ENCODE measurements around the gene CLEC12A.
"Not testable (repeated sequence)": the region's sequence is repeated elsewhere in the genome, so short reads cannot be mapped to it uniquely, and the experiment has no call there.

Gene CLEC12A

DNA sequence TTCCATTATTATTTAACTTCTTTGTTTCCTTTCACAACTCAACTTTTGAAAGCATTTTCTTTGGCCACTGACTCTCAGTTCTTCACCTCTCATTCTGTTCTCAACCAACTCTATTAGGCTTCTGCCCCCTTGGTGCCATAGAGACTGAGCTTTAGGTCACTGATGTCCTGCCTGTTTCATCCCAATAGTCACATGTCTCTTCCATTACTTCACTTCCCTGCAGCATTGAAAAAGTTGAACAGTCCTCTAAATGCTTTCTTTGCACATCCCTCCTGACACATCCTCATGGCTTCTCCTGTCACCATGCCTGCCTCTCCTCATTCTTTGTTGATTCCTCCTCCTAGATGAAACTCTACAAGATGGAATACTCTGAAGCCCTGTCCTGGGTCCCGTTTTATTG is 2.7 kb downstream of the CLEC12A start:
- no peak for DNase-seq

DNA sequence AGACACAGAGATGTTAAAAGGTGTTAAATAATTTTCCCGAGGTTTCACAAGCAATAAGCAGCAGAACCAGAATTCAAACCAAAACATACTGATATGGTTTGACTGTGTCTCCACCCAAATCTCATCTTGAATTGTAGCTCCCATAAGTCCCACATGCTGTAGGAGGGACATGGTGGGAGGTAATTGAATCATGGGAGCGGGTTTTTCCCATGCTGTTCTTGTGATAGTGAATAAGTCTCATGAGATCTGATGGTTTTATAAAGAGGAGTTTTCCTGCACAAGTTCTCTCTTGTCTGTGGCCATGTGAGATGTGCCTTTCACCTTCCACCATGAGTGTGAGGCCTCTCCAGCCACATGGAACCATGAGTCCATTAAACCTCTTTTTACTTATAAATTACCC is 3.5 kb downstream of the CLEC12A start:
- DNase-seq = not testable (repeated sequence)

DNA sequence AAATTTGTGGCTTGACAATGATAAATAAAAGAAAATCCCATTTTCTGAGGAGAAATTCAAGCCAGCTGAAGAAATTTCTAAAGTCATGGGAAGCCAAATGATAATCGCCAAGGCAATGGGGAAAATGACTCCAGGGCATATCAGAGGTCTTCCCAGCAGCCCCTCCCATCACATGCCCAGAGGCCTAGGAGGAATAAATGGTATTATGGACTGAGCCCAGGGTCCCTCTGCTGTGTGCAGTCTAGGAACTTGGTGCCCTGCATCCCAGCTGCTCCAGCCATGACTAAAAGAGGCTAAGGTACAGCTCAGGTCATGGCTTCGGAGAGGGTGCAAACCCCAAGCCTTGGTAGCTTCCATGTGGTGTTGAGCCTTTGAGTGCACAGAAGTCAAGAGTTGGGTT is 4.4 kb downstream of the CLEC12A start:
- no peak for DNase-seq

DNA sequence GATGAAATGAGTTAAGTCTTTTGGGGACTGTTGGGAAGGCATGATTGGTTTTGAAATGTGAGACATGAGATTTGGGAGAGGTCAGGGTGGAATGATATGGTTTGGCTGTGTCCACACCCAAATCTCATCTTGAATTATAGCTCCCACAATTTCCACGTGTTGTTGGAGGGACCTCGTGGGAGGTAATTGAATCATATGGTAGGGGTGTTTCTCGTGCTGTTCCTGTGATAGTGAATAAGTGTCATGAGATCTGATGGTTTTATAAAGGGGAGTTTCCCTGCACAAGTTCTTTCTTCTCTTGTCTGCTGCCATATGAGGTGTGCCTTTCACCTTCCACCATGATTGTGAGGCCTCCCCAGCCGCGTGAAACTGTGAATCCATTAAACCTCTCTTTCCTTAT is 5.4 kb downstream of the CLEC12A start:
- DNase-seq = not testable (repeated sequence)

DNA sequence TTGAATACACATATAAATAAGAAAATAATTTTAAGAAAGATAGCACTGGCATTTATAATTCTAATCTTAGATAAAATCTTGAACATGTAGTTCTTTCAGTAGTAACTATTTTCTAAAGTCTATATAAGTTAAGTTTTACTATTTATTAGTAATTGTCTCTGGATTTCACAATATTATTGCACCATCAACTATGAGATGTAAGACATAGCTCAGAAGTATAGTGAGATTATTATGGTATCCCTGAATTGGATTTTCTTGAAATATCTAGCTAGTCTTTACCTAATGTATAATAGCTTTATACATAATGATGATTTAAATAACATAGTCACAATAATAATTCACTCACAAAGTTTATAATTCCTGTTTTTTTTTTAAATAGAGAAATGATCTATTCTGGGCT is 6.7 kb downstream of the CLEC12A start:
- DNase-seq = no peak

DNA sequence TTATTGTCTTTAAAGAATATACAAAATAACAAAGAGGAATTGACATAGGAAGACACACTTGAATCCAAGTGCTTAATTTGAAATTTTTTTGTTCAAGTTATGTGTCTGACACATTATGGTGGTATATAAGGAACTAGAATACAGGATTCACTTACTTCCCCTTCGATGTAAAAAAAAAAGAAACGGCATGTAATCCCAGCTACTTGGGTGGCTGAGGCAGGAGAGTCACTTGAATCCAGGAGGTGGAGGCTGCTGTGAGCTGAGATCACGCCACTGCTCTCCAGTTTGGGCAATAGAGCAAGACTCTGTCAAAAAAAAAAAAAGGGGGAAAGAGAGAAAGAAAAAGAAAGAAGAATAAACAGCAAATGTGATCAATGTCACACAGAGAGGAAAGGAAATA is 8.9 kb downstream of the CLEC12A start:
- DNase-seq = no peak

DNA sequence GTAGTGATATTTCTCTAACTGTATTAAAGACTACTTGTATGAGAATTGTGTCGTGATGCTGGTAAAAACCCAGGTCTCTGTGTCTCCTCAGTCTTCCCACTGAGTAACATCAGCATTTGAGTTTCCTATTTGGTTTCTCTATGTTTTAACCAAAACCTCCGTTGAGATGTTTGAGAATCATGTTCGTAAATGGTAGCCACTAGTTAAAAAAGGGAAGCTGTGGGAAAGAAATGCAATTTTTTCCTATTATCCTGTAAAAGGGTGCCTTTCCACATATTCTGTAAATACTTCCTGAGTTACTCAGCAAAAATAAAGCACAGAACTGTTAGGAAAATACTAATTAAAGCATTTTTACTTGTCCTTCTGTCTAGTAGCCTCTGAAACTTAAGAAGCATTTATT is 20.7 kb downstream of the CLEC12A start:
- DNase-seq = no peak

DNA sequence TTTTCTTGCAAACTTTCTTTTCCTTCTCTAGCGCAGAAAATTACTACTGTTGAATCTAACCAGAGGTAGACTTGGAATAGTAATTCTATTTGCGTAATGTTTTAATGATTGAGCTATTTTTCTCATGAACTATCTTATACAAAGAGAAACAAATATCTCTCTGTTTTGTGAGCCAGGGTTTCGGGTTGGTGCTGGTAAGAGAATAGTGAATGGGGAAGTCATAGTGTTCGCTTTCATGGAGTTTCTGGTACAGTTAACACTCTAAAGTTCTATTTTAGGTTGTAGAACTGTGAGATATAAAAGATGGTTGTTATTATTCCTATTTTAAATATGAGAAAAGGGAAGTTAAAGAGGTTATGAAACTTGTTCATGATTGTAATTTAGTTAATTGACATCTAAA is 21.1 kb downstream of the CLEC12A start:
- no peak for DNase-seq

DNA sequence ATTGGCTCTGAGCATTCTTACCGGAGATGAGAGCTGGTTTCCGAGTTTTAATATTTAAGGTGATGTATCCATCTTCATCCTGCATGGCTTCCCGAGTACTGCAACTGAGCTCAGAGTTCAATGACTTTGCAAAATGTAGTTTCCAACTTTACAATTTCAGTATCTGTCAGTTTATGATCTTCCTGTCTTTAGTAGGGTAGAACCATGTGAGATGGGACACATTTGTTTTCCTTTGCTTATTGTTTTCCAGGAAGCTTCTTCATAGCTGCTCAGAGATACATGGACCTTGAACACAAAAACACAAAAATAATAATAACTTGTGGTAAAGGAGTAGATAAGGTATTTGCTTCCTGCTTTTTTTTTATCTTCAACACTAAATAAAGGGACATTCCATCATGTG is 27.8 kb downstream of the CLEC12A start, which contains the start of gene CLEC1B:
CLEC1B (minus strand) TSS at position 106 of the 400 bp plus-strand sequence; CDS start at position 85, 21 bp downstream.
- no peak for DNase-seq

DNA sequence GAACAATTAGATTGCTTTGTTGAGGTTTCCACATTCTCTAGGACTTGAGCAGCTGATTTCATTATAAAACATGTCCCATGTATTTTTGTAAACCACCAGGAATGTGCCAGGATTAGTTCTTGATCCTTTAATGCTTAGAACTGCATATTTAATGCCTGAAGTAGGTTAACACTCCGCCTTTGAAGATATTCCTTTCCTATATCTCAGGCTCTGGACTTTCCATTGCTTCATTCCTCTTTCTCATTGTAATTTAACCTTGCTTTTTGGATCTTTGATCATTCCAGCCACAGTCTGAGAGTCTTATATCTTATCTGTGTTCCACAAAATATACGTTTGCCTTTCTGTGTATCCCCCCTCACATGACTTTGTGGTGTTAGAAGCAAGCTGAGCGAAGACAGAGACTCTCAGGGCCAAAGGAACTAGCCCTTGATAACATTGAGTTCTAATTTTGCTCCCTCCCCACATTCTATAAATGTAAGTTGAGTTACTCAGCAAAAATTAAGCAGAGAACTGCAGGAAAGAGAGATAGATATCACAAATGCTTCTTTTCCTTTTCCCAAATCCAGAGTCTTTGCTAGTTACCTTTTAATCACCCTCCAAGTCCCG is 30.1 kb downstream of the CLEC12A start:
- DNase-seq = no peak

DNA sequence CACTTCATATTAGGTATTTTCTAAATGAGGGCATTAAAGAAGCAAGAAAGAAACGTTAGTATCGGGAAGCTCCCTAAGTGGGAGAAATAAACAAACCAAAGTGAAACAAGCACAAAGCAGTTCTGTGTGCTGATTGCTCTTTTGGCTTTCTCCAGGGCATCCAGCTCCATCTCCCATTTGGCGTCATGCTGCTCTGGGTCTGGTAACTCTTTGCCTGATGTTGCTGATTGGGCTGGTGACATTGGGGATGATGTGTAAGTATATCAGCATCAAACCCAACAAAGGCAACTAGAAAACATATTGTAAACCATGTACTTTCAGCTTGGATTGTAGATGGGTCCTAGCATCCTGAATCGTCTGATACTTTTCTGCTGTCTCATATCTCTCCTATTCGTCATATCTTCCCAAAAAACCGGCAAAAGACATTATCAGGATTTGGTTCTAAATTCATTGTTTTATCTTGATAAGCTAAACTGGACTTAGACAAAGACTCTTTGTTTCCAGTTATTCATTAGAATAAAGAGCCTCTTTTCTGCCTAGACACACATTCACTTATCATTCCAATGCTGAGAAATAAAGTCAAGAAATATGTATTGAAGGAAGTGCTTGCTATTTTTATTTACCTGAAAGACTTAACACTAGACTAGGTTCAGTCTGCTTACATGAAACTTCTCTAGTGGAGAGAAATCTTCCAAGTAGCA is 41.6 kb downstream of the CLEC12A start:
- no peak for DNase-seq

DNA sequence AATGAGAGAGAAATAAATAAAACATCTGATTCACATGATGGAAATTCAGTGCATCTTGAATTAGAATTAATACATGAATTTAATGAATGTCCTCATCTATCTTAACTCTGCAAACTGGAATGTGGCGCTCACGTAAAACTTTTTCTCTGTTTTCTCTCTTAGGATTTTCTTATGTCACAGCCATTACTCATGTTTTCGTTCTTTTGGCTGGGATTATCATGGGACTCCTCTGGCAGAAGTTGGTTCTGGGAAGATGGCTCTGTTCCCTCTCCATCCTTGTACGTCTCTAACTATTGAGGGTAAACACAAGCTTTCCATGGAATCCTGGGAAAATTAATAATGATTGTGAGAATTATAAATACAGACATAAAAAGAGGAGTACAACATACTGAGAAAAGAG is 44.2 kb downstream of the CLEC12A start:
- DNase-seq = no peak

DNA sequence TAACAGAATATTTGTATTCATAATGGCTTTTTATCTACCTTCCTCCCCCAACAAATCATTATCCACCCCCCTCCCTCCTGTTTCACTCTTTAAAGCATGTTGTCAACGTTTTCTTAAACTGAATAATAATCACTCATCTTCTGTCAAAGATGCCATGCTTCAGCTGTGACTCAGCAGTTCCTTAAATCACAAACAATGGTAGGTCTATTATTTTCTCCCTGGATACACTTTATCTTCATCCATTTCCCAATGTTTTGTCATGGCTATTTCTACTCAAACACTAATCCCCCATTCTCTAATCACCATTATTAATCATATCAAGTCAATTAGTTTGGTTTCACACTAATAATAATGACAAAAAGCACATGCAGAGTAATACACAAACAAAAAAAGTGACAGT is 45.7 kb downstream of the CLEC12A start:
- no peak for DNase-seq

DNA sequence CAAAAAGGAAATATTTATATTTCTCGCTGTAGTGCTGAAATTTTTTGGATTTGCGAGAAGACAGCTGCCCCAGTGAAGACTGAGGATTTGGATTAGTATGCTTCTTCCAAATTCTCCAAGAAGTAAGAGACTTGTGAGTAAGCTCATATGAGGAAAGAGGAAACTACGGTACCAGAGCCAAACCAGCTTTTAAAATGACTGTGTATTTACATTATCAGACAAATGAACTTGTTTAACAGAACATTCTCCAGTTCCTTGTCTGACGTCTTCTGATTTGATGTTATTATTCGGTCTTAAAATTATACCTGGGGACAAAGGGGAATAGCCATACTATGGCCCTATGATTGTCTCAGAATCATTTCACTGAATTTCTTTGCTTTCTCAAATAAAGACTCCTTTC is 47.2 kb downstream of the CLEC12A start:
- DNase-seq = no peak

DNA sequence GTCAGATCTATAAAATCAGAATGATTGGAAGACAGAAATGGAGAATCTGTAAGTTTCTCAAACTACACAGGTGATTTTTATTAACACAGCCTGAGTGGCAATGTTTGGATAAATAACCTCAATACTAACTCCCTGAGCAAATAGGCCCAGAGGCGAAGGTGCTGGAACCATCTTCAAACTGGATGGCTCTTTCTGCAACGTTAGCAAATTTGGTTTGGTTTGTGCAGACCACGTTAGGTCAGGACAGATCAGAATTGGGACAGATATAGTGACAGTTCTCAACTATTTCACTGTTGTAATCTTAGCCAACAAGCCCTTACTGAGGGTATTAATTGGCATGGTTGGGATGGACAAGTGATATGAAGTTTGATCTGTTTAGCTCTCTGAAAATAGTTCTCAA is 50.1 kb downstream of the CLEC12A start:
- DNase-seq = no peak

DNA sequence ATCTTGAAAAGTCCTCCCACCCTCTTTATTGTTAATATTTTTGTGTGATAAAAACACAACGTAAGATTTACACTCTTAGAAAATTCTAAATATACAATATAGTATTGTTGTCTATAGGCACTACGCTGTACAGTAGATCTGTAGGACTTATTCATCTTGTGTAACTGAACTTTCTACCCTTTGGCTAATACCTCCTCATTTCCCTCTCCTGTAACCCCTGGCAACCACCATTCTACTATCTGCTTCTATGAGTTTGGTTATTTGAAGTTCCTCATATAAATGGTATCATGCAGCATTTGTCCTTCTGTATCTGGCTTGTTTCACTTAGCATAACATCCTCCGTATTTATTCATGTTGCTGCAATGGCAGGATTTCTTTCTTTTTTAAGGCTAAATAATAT is 54.0 kb downstream of the CLEC12A start:
- DNase-seq = no peak

DNA sequence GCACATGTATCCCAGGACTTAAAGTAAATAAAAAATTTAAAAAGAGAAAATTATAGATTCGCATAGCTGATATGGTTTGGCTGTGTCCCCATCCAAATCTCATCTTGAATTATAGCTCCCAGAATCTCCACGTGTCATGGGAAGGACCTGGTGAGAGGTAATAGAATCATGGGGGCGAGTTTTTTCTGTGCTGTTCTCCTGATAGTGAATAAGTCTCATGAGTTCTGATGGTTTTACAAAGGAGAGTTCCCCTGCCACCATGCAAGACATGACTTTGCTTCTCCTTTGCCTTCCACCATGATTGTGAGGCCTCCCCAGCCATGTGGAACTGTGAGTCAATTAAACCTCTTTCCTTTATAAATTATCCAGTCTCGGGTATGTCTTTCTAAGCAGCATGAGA is 55.5 kb downstream of the CLEC12A start:
- DNase-seq = not testable (repeated sequence)

DNA sequence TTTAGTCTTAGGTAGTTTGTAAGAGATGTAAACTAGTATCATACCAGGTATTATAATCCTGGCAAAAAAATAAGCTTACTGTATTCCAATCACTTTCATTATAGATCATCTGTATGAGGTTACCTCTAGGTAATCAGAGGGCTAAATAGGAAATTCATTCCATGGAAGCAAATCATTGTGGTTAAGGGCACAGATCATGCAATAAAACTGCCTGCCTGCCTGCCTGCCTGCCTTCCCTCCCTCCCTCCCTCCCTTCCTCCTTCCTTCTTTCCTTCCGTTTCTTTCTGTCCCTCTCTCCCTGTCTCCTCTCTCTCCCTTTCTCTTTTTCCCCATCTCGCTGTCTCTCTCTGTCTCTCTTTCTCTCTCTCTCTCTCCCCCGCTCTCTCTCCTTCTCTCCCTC is 56.1 kb downstream of the CLEC12A start:
- DNase-seq = no peak

DNA sequence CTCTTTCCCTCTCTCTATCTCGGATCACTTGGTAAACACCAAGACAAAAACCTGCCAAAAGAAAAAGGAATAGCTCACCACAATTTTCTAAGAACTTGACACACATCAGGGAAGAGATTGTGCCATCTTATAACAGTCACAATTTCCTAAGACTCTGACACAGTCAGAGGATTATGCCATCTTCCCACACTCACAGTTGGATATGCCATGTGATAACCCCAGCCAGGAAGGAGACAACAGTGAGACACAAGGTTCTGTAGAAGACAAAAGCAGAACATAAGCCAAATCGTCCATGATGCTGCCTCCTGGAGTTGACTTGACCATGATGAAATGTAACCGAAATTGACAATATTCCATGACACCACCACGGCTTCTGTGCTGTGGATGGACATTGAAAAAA is 56.5 kb downstream of the CLEC12A start:
- DNase-seq = no peak

DNA sequence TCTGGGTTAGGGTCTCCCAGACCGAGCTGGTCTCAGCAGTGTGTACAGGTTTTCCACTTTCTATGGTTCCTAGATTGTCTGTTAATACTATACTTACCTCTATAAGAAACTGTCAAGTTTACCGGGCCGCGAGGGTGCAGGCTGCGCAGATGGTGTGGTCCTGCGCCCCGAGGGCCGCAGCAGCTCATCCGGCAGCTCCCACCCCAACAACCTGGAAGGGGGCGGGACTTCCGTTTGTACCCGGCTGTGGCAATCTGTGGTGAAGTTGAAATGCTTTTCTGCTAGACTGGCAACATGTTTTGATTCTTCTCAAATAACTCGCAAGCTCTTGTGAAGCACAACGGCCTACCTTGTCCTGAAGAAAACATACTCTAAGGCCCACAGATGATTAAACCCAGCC is 59.2 kb downstream of the CLEC12A start, which contains the start of gene CLEC9A:
CLEC9A (plus strand) TSS at position 237 of the 400 bp plus-strand sequence. CDS start 22,006 bp downstream, outside the sequence.
- no peak for DNase-seq

DNA sequence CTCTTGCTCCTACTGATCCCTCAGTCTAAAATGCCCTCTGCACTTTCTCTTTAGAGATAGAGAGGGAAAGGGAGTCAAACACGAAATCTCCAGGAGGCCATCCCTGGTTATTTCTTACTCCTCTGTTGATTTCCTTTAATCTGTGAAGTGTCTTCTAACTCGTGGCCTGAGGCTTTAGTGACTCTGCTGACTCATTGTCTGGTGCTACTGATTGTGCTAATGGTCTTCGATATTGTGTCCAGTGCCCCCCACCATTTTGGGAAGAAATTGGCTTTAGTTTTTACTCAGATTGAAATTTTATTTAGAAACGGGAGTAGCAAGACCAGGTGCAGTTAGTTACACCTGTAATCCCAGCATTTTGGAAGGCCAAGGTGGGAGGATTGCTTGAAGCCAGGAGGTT is 60.1 kb downstream of the CLEC12A start:
- no peak for DNase-seq

DNA sequence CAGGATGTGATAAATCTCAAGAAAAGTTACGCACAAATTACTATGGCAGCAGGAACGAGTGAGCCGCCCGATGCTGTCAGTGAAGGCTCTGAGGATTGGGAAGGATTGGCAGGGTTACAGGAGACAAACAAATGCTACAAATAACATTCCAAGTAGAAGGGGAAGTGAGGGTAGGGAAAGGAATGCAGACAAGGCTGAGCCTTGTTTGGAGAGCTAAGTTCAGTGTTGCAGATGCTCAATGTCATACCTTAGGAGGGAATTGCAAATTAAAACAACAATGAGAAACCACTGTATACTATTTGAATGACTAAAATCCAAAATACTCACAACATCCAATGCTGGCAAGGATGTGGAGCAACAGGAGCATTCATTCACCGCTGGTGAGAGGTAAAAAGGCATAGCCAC is 60.6 kb downstream of the CLEC12A start:
- DNase-seq = no peak

DNA sequence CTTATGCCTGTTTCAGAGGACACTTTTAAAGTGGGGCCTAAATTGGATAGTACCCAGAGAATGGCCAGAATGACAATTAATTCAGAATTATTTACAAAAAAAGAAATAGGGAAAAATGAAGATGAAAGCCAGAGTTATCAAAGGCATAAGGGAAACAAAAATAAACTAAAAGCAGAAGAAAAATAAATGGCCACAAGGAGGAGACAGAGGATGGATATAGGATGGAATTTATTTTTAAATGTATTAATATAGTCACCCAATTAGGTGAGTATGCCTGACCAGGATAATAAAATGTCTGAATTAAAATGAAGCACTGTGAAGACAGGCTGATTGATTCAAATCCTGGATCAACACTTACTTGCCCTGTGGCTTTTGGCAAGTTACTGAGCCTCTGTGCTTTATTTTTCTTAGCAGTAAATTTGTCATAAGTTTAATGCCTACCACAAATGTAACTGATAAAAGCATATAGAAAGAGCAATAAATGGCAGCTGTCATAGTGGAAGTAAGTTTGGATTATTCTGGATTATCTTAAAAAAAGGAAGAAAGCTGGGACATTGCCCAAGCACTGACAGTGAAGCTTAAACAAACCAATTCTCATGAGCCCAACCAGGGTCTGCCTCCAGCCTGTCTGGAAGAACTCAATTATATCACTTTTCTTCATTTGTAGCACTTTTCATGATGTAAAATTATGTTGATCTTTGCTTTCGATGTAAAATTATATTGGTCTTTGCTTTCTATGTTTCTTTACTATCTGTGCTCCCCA is 62.8 kb downstream of the CLEC12A start:
- DNase-seq = no peak
